Measurements from ENCODE around the gene MAPKBP1. TPM values are rescaled to one million over a fixed set of nuclear protein-coding genes. Genes with fewer than 3 reads are reported as not detected.

The MAPKBP1 gene
- total RNA-seq, 1 experiment from 2014 or later, result 29.3 TPM

- TF ChIP-seq EZH2 (IDR thresholded peaks at IDR 0.05; ENCODE audit: borderline replicate concordance, low read depth, low read length, poor library complexity, severe bottlenecking) (no peak), CTCF (conservative IDR thresholded peaks at IDR 0.05; ENCODE audit: low read depth, low read length) (no peak)
- BruUV-seq (replicated peaks), result no TSS peak
Observed at GRCh38 chr15:41856262-41856661, 82.0 kb downstream of the MAPKBP1 start.

GRCh38 chr15:41856716-41857115 is 82.4 kb downstream of the MAPKBP1 start:
- no peaks in the 10 kb centered on the region for H3K4me1 ChIP-seq (ENCODE audit: insufficient read depth, low read length, poor library complexity, severe bottlenecking)
- H3K27me3 ChIP-seq (replicated peaks; ENCODE audit: insufficient read depth, low read depth, low read length, poor library complexity), result no peaks in the 10 kb centered on the region
- CTCF ChIA-PET, result no interaction called here
- POLR2A ChIA-PET (ENCODE audit: low non-redundant PET), result no interaction called here
- TF ChIP-seq CTCF (conservative IDR thresholded peaks at IDR 0.05; ENCODE audit: low read depth, low read length) (no peak), EZH2 (IDR thresholded peaks at IDR 0.05; ENCODE audit: borderline replicate concordance, low read depth, low read length, poor library complexity, severe bottlenecking) (no peak)
- intact Hi-C loops (cut with micrococcal nuclease; ENCODE audit: unreplicated experiment), result no loop called here
- no peak for DNase-seq (ENCODE audit: low spot score)
- H3K36me3 ChIP-seq (ENCODE audit: insufficient read depth, low read length, poor library complexity, severe bottlenecking), result no peaks in the 10 kb centered on the region
- no TSS peak for BruUV-seq (replicated peaks)
- no peak overlapping the region for H3K4me3 ChIP-seq (ENCODE audit: low read depth, low read length, poor library complexity, severe bottlenecking)
- no peaks in the 10 kb centered on the region for H3K9me3 ChIP-seq (ENCODE audit: low read depth, low read length, poor library complexity, severe bottlenecking)
- no peak overlapping the region for H3K27ac ChIP-seq (ENCODE audit: low read depth, low read length, poor library complexity, severe bottlenecking)

More at GRCh38 chr15:41856262-41856661, 82.0 kb downstream of the MAPKBP1 start:
- Histone ChIP-seq H3K27me3 (replicated peaks; ENCODE audit: insufficient read depth, low read depth, low read length, poor library complexity) (no peaks in the 10 kb centered on the region), H3K27ac (ENCODE audit: low read depth, low read length, poor library complexity, severe bottlenecking) (no peak overlapping the region), H3K4me3 (ENCODE audit: low read depth, low read length, poor library complexity, severe bottlenecking) (no peak overlapping the region), H3K9me3 (ENCODE audit: low read depth, low read length, poor library complexity, severe bottlenecking) (no peaks in the 10 kb centered on the region), H3K4me1 (ENCODE audit: insufficient read depth, low read length, poor library complexity, severe bottlenecking) (no peaks in the 10 kb centered on the region), H3K36me3 (ENCODE audit: insufficient read depth, low read length, poor library complexity, severe bottlenecking) (no peaks in the 10 kb centered on the region)
- ChIA-PET CTCF (no interaction called here), POLR2A (ENCODE audit: low non-redundant PET) (no interaction called here)
- intact Hi-C loops (cut with micrococcal nuclease; ENCODE audit: unreplicated experiment), result no loop called here
- DNase-seq (ENCODE audit: low spot score), result no peak

- no peak for DNase-seq (ENCODE audit: low spot score)
- no TSS peak for BruUV-seq (replicated peaks)
- no peak for TF ChIP-seq CTCF (conservative IDR thresholded peaks at IDR 0.05; ENCODE audit: low read depth, low read length)
- TF ChIP-seq EZH2 (IDR thresholded peaks at IDR 0.05; ENCODE audit: borderline replicate concordance, low read depth, low read length, poor library complexity, severe bottlenecking), result no peak
- intact Hi-C loops (cut with micrococcal nuclease; ENCODE audit: unreplicated experiment), result no loop called here
- no peaks in the 10 kb centered on the region for H3K4me1 ChIP-seq (ENCODE audit: insufficient read depth, low read length, poor library complexity, severe bottlenecking)
- H3K27ac ChIP-seq (ENCODE audit: low read depth, low read length, poor library complexity, severe bottlenecking), result no peak overlapping the region
- no peaks in the 10 kb centered on the region for H3K9me3 ChIP-seq (ENCODE audit: low read depth, low read length, poor library complexity, severe bottlenecking)
- no peak overlapping the region for H3K4me3 ChIP-seq (ENCODE audit: low read depth, low read length, poor library complexity, severe bottlenecking)
- CTCF ChIA-PET, result no interaction called here
- POLR2A ChIA-PET (ENCODE audit: low non-redundant PET), result no interaction called here
- no peaks in the 10 kb centered on the region for H3K36me3 ChIP-seq (ENCODE audit: insufficient read depth, low read length, poor library complexity, severe bottlenecking)
- no peaks in the 10 kb centered on the region for H3K27me3 ChIP-seq (replicated peaks; ENCODE audit: insufficient read depth, low read depth, low read length, poor library complexity)
Observed at GRCh38 chr15:41857316-41857715, 83.0 kb downstream of the MAPKBP1 start.

All from A673 (cell line).